Activated CD4-positive, alpha-beta T cell treated with anti-CD3 and anti-CD28 coated beads, Interleukin-2, amount 10 ng/mL, durations not matched to agents 24 days and 14 days (primary cell): Measurements from ENCODE around the gene SIGLEC12. TPM values are rescaled to one million over a fixed set of nuclear protein-coding genes. Genes with fewer than 3 reads are reported as not detected.
"Not testable (repeated sequence)": the region's sequence is repeated elsewhere in the genome, so short reads cannot be mapped to it uniquely, and the experiment has no call there.

ENCODE experiments used
- DNase-seq: peaks from one replicate; pipeline ENCODE4 v3.0.0; 2022
- H3K27ac Mint-ChIP-seq: one replicate; pipeline ENCODE4 v1.8.0; 2022; ENCODE audit warnings: mild to moderate bottlenecking, mixed read lengths
- H3K27me3 Mint-ChIP-seq: one replicate; pipeline ENCODE4 v1.8.0; 2022; ENCODE audit warnings: mixed read lengths
- H3K36me3 Mint-ChIP-seq: one replicate; pipeline ENCODE4 v1.8.0; 2022; ENCODE audit warnings: low read depth, mild to moderate bottlenecking, mixed read lengths
- H3K4me1 Mint-ChIP-seq: one replicate; pipeline ENCODE4 v1.8.0; 2021; ENCODE audit warnings: mixed read lengths
- H3K4me3 Mint-ChIP-seq: one replicate; pipeline ENCODE4 v1.8.0; 2022; ENCODE audit warnings: mild to moderate bottlenecking, moderate library complexity, mixed read lengths
- H3K9me3 Mint-ChIP-seq: one replicate; pipeline ENCODE4 v1.8.0; 2021; ENCODE audit warnings: mixed read lengths
- intact Hi-C: fragments of 100-400 bp; cut with micrococcal nuclease; formaldehyde crosslinking; loops from one replicate; pipeline ENCODE4 v1.15.1; 2023
- total RNA-seq: library from RNA; stranded (reverse); gene quantifications from 2 replicates; pipeline ENCODE4 v1.2.3, GENCODE V29; 2022

The SIGLEC12 gene
- total RNA-seq, 1 donor from 2014 or later, result 0.98 TPM

- Mint-ChIP-seq H3K36me3 (peaks cover 21% of the 10 kb centered on the region), H3K27ac (peak overlapping the region; percentile 89), H3K4me1 (peaks cover 37% of the 10 kb centered on the region), H3K27me3 (peaks cover 11% of the 10 kb centered on the region), H3K4me3 (peak overlapping the region; percentile 71), H3K9me3 (peaks cover 38% of the 10 kb centered on the region)
- intact Hi-C loops, result loop anchor here (1.0 to 2.0 kb wide), 4 partner anchors 8 to 334 kb away; no protein-coding TSS in a partner anchor
- DNase-seq, result peak; percentile 80
These were observed 53.1 kb downstream of the SIGLEC12 start for GRCh38 chr19:51448411-51449016.

DNA sequence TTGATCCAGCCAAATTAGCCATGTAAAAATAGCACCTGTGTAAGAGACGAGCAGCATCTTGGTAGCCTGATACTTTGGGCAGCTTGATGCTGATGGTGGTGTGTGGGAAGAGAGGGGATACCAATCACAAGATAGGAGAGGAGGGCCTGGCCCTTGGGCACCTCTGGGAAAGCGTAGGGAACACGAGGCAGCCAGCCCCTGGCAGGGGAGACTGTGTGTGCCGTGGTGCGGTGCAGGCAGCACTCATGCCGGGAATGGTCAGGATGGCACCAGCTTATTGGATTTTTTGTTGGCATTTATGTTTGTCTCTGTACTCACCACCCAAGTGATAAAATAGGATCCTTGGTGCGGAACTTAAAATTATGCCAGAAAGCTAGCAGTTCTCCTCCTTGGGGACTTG, 53.6 kb downstream of the SIGLEC12 start:
- H3K4me1 Mint-ChIP-seq, result peaks cover 38% of the 10 kb centered on the region
- H3K36me3 Mint-ChIP-seq, result peaks cover 21% of the 10 kb centered on the region
- H3K9me3 Mint-ChIP-seq, result peaks cover 38% of the 10 kb centered on the region
- intact Hi-C loops, result loop anchor here (1.0 to 2.0 kb wide), 4 partner anchors 8 to 333 kb away; no protein-coding TSS in a partner anchor
- peak overlapping the region; percentile 71 for H3K4me3 Mint-ChIP-seq
- H3K27ac Mint-ChIP-seq, result peak overlapping the region; percentile 89
- no peak for DNase-seq
- peaks cover 11% of the 10 kb centered on the region for H3K27me3 Mint-ChIP-seq

GRCh38 chr19:51447510-51447909, 54.1 kb downstream of the SIGLEC12 start:
- H3K27ac Mint-ChIP-seq, result peak overlapping the region; percentile 89
- DNase-seq, intact Hi-C loops: not testable (repeated sequence)
- peak overlapping the region; percentile 71 for H3K4me3 Mint-ChIP-seq
- H3K27me3 Mint-ChIP-seq, result peaks cover 11% of the 10 kb centered on the region
- peaks cover 42% of the 10 kb centered on the region for H3K4me1 Mint-ChIP-seq
- H3K9me3 Mint-ChIP-seq, result peaks cover 38% of the 10 kb centered on the region
- peaks cover 21% of the 10 kb centered on the region for H3K36me3 Mint-ChIP-seq

DNA sequence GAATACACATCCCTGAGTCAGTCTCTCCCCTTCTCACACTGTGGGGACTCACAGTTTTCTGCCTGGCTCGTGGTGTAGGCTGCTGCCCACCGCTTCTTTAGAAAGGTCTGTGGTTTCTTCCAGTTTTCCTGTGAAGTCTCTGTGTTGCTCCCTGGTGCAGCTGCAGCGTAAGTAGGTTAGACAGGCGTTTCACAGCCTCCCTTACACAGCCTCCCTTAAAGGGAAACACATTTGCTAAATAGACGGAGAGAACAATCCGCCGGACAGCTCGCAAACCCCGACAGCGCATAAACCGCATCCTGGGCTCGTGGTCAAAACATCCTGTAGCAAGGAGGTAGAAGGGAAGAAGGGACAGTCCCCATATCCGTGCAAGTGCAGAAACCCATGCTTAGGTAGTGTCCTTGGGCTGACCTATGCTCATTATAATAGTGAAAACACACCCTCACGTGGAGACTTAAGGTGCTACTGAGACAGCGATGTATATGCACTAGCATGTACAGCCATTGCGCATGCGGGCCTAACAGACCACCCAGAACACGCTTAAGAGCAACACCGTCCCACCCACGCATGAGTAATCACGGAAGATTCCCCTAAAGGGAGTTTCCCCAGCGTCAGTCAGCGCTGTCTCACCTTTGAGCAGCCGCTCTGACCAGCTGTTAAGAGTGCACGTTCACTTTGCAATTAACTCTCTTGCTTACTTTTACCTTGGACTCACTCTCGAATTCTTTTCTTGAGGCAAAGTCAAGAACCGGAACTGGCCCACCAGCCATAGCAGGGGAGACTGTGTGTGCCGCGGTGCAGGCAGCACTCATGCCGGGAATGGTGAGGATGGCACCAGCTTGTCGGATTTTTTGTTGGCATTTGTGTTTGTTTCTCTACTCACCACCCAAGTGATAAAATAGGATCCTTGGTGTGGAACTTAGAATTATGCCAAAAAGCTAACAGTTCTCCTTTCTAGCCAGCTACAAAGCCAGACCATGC, 59.9 kb downstream of the SIGLEC12 start:
- Mint-ChIP-seq H3K27me3 (peaks cover 12% of the 10 kb centered on the region), H3K4me1 (peaks cover 52% of the 10 kb centered on the region), H3K36me3 (peaks cover 7% of the 10 kb centered on the region), H3K9me3 (peaks cover 11% of the 10 kb centered on the region), H3K4me3 (peak overlapping the region; percentile 80), H3K27ac (peak overlapping the region; percentile 94)
- DNase-seq, result peak; percentile 95
- intact Hi-C loops, result loop anchor here (1.0 to 2.0 kb wide), 8 partner anchors 19 to 153 kb away; partner anchors contain the start of genes CEACAM18 and NKG7

Other genes starting within 250 kb of the SIGLEC12 start
- gene IGLON5, start 190.2 kb downstream of the SIGLEC12 start, total RNA-seq, result 1.2 and 1.8 TPM in 2 replicates
- gene VSIG10L, start 159.7 kb downstream of the SIGLEC12 start, total RNA-seq, result 7.1 and 7.2 TPM in 2 replicates
- 194 and 199 TPM in 2 replicates for gene ETFB, start 135.4 kb downstream of the SIGLEC12 start, total RNA-seq
- 18.7 and 19.6 TPM in 2 replicates for gene CLDND2, start 132.8 kb downstream of the SIGLEC12 start, total RNA-seq
- gene NKG7, start 129.1 kb downstream of the SIGLEC12 start, total RNA-seq, result 363 and 379 TPM in 2 replicates
- 0.24 TPM in 1 of 2 replicates, not detected in the other for gene LIM2, start 113.8 kb downstream of the SIGLEC12 start, total RNA-seq
- gene C19orf84, start 111.2 kb downstream of the SIGLEC12 start, total RNA-seq, result 0.16 and 0.24 TPM in 2 replicates
- gene SIGLEC10, start 84.2 kb downstream of the SIGLEC12 start, total RNA-seq, result 2.3 and 3.5 TPM in 2 replicates
- 0.09 and 0.16 TPM in 2 replicates for gene SIGLEC8, start 43.3 kb downstream of the SIGLEC12 start, total RNA-seq
- not detected in 2 replicates for gene CEACAM18, start 23.3 kb downstream of the SIGLEC12 start, total RNA-seq
- gene SIGLEC6, start 29.9 kb upstream of the SIGLEC12 start, total RNA-seq, result 0.91 and 0.95 TPM in 2 replicates
- 8.5 and 10.2 TPM in 2 replicates for gene ZNF175, start 69.5 kb upstream of the SIGLEC12 start, total RNA-seq
- not detected in 2 replicates for gene SIGLEC5, start 128.6 kb upstream of the SIGLEC12 start, total RNA-seq
- gene SIGLEC14, start 145.0 kb upstream of the SIGLEC12 start, total RNA-seq, result not detected in 2 replicates
- 6.7 and 7.0 TPM in 2 replicates for gene SPACA6, start 191.5 kb upstream of the SIGLEC12 start, total RNA-seq
- gene HAS1, start 222.2 kb upstream of the SIGLEC12 start, total RNA-seq, result not detected in 2 replicates